Pulmonary artery endothelial cell (primary cell): Measurements from ENCODE around the gene ARMC5. TPM values are rescaled to one million over a fixed set of nuclear protein-coding genes. Genes with fewer than 3 reads are reported as not detected.
A peak's percentile ranks its signal among the peaks of the same experiment; 100 is the strongest.
"Not testable (repeated sequence)": the region's sequence is repeated elsewhere in the genome, so short reads cannot be mapped to it uniquely, and the experiment has no call there.

ENCODE experiments used
- DNase-seq: peaks from one replicate; pipeline ENCODE4 v3.0.0-alpha.2; 2011; ENCODE audit warnings: low read depth, low spot score
- total RNA-seq: library from RNA; depleted of rRNA; stranded (reverse); fragments of >200 nt; gene quantifications from 2 replicates; pipeline ENCODE4 v1.2.3, GENCODE V29; 2014

The ARMC5 gene
- total RNA-seq, 1 donor from 2014 or later: 15.6 TPM

DNA sequence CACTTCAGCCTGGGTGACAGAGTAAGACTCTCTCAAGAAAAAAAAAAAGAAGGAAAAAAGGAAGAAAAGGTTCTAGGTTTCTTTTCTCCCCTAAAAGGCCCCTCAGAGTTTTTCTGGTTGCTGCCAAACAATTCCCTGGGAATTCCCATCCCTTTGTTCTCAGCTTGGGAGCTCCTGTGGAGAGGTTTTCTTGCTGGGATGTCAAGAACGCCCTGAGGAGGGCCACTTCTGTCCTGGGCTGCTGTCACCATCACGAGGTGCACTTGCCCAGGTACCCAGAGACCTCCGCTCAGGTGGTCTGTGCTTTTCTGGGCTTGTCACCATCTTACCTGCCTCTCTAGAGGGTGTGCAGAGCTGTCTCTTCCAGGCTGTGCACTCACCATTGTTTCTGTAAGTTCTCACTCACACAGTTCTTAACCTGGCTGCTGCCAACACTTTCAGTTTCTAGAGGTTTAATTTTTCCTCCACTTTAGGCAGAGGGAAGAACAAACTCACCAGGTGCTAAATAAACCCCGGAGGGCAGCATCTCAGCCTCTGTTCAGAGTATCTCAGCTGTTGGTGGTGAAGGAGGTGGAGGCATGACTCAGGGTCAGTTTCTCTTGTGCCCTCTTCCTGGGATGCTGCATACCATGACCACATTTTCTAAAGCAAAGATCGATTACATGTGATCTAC is 28.8 kb upstream of the ARMC5 start:
- no peak for DNase-seq

DNA sequence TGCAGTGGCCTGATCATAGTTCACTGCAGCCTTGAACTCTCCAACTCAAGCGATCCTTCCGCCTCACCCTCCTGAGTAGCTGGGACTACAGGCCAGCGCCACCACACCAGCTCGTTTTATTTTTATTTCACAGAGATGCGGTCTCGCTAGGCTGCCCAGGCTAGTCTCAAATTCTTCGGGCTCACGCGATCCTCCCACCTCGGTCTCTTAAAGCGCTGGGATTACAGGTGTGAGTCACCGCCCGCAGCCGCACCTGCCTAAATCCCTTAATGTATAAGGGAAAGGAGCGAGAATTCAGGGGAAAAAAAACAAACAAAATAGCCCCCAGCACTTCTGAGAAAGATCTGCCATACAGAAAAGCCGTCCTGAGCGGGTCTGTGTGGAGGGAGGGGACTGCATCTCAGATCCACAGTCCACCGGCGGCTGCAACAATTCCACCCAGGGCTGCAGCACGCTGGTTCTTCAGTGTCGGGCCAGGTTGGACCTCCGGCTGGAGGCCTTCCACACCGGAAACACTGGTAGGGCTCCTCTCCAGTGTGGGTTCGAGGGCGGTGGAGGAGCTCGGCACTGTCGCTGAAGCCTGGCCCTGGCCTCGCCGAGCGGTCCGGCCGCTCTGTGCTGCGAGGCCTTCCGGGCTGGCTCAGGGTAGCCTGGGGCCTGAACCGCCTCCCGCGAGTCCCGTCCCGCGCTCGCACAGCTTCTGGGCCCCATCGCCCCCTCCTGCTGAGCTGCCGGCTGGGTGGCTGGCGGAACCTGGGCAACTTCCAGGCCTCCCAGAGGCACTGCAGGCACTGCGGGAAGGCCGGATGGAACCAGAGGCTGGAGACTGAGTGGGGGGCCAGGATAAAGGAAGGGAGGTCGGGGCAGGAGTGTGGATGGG is 23.7 kb upstream of the ARMC5 start:
- DNase-seq: no peak

DNA sequence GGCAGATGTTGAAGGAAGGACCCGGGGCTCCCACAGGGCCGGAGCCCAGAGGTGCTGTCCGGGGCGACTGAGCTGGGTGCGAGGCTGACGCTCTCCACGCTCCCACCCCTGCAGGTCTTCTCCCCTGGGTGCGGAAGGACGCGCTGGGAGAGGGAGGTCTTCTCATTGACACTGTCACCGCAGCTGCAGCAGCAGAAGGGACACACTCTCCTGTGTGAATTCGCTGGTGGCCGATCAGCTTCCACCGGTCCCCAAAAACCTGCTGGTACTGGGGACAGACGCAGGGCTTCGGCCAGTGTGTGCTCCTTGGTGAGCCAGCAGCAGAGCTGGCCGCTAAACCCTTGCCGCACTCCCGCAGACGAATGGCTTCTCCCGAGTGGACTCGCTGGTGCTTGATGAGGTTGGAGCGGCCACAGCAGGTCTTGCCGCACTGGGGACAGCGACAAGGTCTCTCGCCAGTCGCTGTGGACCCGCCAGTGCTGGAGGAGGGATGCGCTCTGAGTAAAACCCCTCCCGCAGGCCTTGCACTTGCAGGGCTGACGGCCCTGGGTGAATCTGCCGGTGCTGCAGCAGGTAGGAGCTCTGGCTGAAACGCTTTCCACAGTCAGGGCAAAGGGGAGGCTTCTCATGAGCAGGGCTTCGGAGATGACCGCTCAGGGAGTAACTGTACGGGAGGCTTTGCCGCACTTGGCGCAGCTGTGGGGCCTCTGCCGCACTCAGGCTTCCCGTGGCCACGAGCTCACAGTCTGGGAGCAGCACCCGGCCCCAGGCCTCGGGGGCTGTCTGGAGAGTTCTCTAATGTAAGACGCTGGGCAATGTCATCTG is 22.9 kb upstream of the ARMC5 start:
- DNase-seq: no peak

DNA sequence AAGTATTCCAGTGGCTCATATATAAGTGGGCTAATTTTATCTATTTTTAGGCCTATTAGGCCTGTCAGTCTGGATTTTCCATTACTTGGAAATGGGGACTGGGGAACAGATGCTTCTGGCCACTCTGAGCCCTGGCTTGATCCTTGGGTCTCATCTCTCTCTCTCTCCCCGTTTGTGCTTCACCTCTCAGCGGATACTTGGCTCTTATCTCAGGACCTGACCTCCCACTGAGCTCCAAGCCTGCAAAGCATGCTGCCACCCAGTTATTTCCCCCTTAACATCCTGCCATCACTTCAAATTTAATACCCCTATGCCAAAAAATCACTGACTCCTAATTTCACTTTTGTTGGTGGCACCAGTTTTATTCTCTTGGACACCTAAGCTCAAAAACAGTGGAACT is 20.9 kb upstream of the ARMC5 start:
- no peak for DNase-seq

DNA sequence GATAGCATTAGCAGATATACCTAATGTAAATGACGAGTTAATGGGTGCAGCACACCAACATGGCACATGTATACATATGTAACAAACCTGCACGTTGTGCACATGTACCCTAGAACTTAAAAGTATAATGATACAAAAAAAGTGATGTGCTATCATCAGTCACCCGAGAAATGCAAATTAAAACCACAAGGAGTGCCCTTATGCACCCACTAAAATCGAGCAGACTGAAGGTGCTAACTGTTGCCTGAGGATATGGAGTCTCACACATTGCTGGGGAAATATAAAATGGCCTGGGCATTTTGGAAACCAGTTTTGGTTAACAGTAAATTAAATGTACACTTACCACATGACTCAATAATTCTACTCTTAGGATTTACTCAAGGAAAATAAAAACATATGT is 20.3 kb upstream of the ARMC5 start:
- not testable (repeated sequence) for DNase-seq

DNA sequence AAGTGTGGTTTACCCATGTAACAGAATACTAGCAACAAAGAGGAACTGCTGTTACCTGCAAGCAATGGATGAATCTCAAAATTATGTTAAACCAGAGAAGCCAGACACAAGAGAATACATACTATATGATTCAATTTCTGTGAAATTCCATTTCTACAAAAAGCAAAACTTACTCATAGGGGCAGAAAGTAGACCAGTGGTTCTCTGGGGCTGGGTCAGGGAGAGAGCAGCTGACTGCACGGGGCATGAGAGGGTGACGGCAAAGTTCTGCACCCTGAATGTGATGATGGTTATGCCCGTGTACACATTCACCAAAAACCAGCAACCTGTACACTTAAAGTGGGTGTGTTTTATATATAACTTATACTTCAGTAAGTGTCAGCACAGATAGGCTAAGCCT is 19.8 kb upstream of the ARMC5 start:
- DNase-seq: no peak

DNA sequence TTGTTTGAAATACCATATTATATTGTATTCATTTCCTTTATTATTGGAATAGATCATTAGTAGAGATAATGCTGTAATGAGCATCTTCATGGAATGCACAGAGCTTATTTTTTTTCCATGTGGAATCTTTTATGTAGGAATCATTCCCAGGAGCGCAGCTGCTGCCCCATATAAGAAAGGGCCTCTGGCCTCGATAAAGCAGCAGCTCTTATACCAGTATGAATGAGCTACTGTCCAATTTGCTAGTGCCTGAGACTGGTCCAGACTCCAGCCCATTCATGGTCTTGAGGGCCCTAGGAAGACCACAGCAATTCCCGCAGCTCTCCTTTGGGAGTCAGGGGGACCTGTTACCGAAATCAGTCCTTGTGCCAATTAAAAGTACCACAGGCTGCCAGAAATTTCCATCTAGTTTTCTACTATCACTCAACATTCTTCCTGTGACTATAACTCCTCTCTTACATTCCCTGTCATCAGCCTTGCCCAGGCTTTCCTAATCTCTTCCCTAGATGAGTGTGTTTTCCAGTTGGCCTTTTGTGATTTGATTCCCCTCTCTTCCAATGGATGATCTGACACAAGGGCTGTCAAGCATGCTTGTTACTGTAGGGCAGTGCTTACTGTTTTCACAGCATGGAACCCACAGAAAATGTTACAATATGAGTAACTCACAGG is 18.7 kb upstream of the ARMC5 start:
- DNase-seq: no peak

DNA sequence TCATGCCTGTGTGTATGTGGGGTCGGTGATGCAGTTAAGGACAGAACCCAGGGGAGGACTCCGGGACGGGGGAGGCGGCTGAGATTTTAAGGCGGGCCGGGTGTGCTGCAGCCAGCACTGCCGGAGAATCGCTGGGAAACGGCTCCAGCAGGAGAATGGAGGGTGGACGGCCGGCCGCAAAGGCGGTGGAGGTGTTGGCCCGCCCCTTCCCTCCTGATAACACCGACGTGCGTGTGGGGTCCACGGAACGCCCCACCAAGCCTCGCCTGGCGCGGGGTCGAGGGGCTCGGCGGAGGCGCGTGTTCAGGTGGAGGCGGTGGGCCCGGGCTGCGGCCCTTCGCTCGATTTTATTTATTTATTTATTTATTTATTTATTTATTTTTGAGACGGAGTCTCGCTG is 17.3 kb upstream of the ARMC5 start:
- DNase-seq: no peak

DNA sequence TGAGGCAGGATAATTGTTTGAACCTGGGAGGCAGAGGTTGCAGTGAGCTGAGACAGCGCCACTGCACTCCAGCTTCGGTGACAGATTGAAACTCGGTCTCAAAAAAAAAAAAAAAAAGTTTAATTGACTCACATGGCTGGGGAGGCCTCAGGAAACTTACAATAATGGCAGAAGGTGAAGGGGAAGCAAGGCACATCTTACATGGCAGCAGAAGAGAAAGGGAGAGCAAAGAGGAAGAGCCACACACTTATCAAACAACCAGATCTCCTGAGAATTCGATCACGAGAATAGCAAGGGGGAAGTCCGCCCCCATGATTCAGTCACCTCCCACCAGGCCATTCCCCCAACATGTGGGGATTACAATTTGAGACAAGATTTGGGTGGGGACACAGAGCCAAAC is 13.4 kb upstream of the ARMC5 start:
- DNase-seq: not testable (repeated sequence)

DNA sequence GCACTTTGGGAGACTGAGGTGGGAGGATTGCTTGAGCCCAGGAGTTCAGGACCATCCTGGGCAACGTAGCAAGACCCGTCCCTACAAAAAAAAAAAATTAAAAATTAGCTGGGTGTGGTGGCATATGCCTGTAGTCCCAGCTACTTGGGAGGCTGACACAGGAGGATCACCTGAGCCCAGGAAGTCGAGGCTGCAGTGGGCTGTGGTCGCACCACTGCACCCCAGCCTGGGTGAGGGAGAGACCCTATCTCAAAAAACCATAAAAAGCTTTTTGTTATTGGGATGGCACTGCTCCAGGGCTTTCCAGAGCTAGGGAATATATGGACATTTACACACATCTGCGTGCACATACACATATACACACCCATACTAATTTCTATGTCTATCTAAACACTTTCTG is 8.1 kb upstream of the ARMC5 start:
- no peak for DNase-seq

DNA sequence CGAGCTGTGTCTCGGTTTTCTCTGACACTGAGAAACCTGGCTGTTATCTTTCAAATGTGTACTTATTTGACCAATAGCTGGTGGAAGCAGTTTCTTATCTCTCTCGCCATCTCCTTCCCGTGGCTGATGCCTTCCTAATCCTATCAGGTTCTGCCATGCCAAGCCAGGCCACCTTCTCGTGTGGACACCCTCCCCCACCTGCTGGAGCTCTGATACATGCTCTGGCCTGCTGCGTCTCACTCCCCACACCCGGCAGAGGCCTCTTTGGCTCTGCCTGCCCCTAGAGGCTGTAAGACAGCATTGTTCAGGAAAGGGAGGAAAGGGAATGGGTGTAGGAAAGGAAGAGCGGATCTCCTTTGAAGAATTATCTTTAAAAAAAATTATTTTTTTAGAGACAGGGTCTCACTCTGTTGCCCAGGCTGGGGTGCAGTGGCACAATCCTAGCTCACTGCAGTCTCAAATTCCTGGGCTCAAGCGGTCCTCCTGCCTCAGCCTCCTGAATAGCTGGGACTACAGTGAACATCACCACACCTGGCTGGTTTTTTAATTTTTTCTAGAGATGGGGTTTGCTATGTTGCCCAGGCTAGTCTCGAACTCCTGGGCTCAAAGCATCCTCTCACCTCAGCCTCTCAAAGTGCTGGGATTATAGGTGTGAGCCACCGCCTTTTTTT is 7.5 kb upstream of the ARMC5 start:
- DNase-seq: no peak

DNA sequence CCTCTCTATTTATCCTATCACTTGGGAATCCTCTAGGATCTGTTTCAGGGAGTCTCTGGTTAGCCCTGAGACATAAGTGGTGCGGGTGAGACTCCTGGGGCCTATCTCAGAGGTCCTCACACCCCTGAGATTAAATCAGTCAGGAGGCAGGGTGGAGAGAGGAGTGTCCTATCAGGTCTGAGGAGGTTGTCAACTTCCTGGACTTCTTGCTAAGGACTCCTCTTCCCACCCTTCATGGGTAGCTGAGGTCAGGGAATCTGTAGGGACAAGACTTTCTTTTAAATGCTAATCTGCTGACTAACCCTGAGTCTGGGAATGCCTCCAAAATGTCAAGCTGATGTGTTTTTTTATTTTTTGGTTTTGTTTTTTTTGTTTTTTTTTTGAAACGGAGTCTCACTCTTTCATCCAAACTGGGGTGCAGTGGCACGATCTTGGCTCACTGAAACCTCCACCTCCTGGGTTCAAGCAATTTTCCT is 6.6 kb upstream of the ARMC5 start:
- DNase-seq: no peak

DNA sequence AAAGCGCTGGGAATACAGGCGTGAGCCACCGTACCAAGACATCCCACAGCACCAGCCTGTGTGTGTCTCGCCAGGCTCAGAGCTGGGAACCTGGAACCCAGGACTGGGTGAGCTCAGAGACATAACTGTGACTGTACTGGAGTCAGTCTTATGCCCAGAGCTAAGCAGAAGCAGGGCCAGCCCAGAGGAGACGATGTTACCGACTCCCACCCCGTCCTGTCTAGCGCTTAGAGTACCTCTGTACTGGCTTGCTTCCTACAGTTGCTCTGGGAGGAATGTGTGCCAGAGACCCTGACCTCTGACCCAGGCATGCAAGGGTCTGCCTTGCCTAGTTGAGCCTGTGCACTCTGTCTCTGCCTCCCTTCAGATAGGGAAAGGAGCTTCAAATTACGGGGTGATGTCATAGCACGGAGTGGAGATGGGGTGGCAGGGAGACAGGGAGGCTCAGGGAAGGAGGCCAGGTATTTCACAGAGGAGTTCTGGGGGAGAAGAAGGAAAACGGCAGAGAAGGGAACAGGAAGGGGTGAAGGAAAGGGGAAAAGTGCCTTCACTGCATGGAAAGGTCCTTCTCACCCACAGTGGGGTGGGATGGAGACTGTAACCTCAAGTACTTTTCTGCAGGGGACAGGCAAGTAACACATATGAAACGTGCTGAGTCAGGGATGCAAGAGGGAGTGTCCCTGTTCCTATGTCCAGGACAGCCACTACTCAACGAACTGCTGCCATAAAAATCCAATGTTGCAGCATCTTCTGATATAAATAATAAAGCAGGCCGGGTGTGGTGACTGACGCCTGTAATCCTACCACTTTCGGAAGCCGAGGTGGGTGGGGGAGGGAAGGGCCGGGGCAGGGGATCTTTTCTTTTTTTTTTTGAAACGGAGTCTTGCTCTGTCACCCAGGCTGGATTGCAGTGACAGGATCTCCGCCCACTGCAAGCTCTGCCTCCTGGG is 5.8 kb upstream of the ARMC5 start:
- no peak for DNase-seq

DNA sequence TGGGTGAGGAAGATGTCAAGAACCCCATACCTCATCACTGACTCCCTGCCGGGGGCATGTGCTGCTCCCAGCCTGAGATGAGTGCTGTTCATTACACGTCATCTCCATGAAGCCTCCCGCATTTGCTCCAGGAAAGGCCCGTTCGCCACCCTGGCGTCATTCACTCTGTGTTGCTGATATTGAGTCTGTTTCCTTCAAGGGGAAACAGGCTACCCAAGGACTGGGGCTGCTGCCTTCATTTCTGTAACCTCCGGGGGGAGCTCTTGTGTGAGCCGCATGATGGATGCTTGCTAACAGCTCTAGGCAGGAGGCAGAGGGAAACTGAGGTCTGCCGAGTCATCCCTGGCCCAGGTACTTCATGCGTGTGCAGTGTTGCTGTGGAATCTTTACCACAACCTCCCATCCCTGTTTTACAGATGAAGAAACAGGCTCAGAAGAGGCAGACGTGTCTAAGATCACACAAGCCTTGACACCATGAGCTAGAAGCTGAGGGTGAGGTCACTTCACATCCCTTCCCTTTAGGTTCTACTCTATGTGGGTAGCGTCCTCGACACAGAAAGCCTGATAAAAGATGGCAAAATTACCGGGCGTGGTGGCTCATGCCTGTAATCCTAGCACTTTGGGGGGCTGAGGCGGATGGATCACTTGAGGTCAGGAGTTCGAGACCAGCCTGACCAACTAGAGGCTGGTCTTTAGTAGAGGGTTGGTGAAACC is 3.5 kb upstream of the ARMC5 start:
- DNase-seq: no peak

DNA sequence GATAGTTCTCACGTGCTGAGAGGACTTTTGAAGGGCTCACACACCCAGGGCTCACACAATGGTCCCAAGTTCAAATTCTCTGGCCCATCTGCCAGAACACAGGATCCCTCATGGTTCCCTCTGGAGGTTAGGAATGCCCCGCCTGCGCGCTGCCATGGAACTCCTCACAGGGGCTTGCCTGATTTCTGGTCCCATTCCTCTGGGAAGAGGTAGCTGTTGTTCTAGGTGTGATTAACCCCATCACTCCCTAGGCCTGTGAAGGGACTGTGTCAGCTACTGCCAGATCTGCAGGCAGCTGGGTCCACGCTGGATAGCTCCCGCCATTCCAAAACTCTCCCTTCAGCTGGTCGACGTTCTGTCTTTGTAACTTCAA is 2.3 kb upstream of the ARMC5 start:
- DNase-seq: no peak

DNA sequence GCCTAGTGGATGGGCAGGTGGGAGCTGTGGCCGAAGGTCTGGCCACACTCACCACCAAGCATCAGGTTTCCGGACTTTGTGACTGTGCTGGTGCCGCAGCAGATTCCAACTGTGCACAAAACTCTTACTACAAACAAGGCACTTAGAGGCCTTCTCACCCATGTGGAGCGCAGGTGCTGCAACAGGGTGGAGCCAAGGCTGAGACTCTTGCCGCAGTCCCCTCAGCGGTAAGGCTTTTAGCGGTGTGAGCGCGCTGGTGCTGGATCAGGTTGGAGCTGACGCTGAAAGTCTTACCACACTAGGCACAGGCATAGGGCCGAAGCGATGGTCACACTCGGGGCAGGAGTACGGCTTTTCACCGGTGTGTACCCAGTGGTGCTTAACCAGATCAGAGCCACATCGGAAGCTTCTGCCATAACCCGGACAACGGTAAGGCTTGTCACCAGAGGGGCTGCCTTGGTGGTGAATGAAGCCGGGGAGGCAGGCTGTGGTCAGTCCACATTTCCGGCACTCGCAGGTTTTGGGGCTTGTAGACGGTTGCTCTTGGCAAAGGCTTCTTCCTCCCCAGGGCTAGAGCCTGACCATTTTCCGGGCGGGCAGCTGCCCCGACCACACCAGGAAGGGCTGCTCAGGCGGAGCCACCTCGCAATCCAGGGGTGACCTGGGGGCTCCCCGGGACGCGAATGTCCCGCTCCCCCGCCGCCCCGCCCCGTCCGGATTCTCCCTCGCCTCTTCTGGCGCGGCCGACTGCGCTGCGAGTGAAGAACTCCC is 1.0 kb upstream of the ARMC5 start:
- DNase-seq: no peak

DNA sequence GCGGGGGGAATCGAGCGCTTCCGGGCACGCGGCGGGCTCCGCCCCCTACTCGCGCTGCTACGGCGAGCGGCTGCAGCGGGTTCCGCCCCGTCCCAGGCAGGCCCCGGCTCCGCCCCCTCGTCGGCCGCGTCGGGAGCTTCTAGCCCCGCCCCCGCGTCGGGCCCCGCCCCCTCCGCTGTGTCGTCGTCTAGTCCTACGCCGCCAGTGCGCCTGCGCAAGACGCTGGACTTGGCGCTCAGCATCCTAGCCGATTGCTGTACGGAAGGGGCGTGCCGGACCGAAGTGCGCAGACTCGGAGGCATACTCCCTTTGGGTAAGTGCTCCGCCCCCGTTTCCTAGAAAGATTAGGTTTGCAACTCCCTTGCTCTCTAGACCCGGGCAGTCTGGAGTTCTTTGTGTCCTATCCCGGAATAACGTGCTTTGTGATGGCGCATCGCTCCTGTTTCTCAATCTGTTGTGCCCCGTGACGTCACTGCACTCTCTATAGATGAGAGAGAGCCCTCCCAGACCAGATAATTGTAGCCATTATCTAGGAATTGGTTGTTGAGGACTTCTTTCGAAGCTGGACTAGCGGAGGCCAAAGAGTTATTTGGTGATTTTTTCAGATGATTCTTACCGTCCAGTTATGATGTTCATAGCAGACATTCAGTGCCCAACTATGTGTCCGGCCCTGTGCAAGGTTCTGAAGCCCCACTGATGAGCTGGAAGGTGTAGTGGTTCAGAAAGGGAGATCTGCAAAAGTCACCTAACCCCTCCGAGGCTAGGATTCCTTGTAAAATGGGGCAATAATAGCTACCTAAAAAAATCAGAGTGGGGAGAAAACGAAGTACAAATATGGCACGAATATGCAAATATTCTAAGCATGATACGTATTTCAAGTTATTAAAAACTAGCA is 633 bp downstream of the ARMC5 start:
- peak; percentile 94 for DNase-seq
